Lower leg skin (tissue), 3 donors: ENCODE measurements around the gene WAPL.

Experiments used
- POLR2A ChIP-seq, 2 donors: fragments of 450-650 bp; IDR thresholded peaks; one replicate each; pipeline ENCODE4 v1.6.1; 2016 to 2017; ENCODE audit warnings: antibody characterized with exemption in 2 of 2, mild to moderate bottlenecking in 1 of 2, moderate library complexity in 1 of 2
- TF ChIP-seq, protein P1 (sequence below), 3 donors: fragments of 450-650 bp; IDR thresholded peaks; one replicate each; pipeline ENCODE4 v1.5.1; 2016; ENCODE audit warnings: antibody characterized with exemption in 3 of 3, mild to moderate bottlenecking in 3 of 3, moderate library complexity in 2 of 3

DNA sequence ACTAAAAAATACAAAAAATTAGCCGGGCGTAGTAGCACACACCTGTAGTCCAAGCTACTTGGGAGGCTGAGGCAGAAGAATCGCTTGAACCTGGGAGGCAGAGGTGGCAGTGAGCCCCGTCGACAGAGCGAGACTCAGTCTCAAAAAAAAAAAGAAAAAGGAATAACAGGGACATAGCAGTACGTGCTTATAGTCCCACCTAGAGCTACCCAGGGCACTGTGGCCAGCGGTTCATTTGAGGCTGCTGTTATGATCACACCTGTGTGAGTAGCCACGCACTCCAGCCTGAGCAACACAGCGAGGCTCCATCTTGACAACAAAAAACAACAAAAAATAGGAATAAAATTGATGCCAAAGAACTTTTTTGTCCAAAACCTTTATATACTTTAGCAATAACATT is 17.1 kb downstream of the WAPL start:
- TF ChIP-seq, protein P1, sequence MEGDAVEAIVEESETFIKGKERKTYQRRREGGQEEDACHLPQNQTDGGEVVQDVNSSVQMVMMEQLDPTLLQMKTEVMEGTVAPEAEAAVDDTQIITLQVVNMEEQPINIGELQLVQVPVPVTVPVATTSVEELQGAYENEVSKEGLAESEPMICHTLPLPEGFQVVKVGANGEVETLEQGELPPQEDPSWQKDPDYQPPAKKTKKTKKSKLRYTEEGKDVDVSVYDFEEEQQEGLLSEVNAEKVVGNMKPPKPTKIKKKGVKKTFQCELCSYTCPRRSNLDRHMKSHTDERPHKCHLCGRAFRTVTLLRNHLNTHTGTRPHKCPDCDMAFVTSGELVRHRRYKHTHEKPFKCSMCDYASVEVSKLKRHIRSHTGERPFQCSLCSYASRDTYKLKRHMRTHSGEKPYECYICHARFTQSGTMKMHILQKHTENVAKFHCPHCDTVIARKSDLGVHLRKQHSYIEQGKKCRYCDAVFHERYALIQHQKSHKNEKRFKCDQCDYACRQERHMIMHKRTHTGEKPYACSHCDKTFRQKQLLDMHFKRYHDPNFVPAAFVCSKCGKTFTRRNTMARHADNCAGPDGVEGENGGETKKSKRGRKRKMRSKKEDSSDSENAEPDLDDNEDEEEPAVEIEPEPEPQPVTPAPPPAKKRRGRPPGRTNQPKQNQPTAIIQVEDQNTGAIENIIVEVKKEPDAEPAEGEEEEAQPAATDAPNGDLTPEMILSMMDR (IDR thresholded peaks at IDR 0.05), result no peak
- no peak for TF ChIP-seq POLR2A (IDR thresholded peaks at IDR 0.05)
